ENCODE data around the gene TRIM17. TPM values are rescaled to one million over a fixed set of nuclear protein-coding genes. Genes with fewer than 3 reads are reported as not detected.

The TRIM17 gene
- total and polyA plus RNA-seq, 2 of the 8 experiments (the other 6 are each of a cell fraction or from before 2014, with no cell fraction given), result 1.1 to 2.2 TPM

- no peak for TF ChIP-seq KDM4A (IDR thresholded peaks at IDR 0.05; ENCODE audit: low read depth, low read length, severe bottlenecking)
Observed at GRCh38 chr1:228371741-228372182, 44.9 kb downstream of the TRIM17 start (continued).
